Measurements from ENCODE around the gene STXBP3.
A peak's percentile ranks its signal among the peaks of the same experiment; 100 is the strongest.
"Not testable (repeated sequence)": the region's sequence is repeated elsewhere in the genome, so short reads cannot be mapped to it uniquely, and the experiment has no call there.

STXBP3 gene, protein sequence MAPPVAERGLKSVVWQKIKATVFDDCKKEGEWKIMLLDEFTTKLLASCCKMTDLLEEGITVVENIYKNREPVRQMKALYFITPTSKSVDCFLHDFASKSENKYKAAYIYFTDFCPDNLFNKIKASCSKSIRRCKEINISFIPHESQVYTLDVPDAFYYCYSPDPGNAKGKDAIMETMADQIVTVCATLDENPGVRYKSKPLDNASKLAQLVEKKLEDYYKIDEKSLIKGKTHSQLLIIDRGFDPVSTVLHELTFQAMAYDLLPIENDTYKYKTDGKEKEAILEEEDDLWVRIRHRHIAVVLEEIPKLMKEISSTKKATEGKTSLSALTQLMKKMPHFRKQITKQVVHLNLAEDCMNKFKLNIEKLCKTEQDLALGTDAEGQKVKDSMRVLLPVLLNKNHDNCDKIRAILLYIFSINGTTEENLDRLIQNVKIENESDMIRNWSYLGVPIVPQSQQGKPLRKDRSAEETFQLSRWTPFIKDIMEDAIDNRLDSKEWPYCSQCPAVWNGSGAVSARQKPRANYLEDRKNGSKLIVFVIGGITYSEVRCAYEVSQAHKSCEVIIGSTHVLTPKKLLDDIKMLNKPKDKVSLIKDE

DNA sequence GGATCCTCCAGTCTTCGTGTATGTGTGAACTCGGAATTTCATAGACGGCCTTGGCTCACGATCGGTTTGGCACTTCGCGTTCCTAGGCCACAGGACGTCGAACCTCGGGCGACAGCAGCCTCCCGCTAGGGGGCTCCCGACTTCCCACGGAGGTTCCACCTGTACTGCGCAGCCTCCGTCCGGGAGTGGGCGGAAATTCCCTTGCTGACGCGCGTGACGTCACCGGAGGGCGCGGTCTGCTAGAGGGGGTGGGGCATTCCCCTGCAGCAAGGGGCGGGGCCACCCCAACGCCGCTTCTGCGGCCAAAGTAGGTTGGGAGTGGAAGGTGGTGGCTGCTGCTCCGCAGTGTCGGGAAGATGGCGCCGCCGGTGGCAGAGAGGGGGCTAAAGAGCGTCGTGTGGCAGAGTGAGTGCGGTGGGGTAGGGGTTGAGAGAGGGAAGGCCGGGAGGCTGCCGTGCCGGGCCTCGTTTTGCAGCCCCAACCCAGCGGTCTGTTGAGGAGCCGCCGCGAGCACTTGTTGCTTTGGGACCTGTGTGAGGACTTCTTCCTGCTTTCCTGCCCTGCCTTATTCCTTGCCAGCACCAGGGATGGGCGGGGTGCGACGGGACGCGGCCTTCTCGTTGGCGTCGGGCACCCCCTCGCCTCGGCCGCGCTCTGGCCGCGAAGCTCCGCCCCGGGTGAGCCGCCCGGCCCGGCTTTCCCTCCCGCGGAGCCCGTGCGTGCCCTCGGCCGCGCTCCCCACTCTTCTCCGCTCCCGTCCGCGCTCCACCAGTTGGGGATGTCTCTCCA is at the start of gene STXBP3:
Gene STXBP3 (plus strand): TSS at position 293 of the 789 bp plus-strand sequence. CDS start 64 bp downstream, at position 357.
- peak; percentile 99 for DNase-seq (ENCODE audit: low spot score)

DNA sequence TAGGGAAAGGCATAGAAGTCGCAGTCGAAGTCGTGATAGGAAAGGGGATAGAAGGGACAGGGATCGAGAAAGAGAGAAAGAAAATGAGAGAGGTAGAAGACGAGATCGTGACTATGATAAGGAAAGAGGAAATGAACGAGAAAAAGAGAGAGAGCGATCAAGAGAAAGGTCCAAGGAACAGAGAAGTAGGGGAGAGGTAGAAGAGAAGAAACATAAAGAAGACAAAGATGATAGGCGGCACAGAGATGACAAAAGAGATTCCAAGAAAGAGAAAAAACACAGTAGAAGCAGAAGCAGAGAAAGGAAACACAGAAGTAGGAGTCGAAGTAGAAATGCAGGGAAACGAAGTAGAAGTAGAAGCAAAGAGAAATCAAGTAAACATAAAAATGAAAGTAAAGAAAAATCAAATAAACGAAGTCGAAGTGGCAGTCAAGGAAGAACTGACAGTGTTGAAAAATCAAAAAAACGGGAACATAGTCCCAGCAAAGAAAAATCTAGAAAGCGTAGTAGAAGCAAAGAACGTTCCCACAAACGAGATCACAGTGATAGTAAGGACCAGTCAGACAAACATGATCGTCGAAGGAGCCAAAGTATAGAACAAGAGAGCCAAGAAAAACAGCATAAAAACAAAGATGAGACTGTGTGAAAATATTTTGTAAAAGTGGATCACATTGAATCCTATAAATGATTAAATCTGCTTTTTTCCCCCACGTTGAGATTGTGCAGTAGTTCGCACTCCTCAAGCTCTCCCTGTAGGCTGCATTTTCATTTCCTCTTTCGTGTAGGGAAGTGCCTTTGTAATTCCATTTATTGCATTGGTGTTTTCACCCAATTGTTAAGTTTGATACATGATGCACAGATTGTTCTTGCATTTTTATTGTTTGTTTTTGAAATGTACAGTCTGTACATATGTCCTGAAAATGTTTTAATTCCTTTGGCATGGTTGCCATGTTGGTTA is 46.8 kb upstream of the STXBP3 start:
- no peak for DNase-seq (ENCODE audit: low spot score)

DNA sequence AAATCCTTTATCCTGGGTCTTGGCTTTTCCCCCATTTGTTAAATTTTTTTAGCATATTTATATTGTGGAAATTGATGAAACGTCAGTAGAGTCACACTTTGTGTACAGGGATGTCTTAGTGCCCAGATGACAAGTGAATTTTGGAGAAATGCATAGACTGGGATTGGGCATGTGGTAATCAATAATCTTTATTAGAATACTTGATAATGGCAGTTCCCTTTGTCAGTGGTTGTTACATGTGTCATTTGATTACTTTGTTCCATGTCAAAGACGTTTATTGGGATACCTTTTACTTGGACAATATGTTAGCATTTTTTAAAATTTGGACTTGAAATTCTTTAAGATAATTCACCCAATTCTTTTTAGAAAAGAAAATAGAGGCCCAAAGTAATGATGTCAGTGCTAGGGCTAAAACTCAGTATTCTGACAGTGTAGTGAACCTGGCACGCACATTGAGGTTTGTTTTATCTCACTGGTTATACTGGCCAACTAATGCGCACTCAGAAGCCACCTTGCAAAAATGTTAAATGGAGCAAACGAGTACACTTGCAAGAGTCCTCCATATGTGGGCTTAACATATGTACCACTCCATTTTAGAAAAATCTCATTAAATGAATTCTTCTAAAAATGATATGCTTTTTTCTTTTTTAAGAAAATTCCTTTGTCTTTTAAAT is 45.2 kb upstream of the STXBP3 start:
- DNase-seq (ENCODE audit: low spot score), result no peak

DNA sequence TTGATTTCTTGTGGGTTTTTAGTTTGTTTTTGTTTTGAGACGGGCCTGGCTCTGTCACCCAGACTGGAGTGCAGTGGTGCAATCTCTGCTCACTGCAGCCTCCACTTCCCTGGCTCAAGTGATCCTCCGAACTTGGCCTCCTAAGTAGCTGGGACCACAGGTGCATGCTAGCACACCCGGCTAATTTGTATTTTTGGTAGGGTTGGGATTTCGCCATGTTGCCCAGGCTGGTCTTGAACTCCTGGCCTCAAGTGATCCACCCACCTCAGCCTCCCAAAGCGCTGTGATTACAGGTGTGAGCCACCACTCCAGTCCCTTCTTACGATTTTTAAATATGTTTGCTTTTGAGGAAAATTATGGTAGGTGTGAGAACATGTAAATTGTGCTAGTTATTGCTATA is 44.4 kb upstream of the STXBP3 start:
- not testable (repeated sequence) for DNase-seq (ENCODE audit: low spot score)

DNA sequence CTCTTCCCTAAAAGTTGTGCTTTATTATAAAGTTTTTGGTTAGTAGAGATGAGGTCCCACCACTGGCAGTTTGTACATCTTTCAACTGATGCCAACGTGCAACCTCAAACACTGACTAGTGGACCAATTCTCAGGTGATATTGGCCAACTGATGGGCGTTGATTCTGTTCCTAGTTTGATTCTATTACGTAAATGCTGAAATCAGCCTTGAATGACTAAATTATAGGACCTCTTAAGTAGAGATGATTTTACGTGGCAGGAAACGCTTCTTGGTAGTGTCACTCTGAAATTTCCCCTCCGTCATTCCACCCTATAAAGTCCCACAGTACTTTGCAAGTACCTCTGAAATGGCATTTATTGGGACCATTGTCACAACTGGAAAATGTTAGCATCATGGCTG is 42.5 kb upstream of the STXBP3 start:
- DNase-seq (ENCODE audit: low spot score), result no peak

DNA sequence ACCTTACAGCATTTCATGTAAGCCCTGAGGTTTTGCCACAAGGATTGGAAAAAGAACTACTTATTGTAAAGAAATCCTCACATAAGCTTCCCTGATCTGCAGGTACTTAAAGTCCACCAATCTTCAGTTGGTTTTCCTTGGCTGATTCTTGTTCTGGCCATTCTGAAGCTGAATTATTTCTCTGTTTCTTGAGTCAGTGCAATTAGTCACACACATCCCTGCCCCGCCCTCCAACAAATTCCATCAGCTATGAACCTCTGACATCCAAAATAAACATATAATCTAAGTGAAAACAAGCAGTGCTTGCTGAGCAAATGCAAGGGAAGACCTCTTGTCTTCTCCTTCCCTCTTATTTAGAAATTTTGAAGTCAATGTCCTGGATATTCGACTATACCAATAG is 42.0 kb upstream of the STXBP3 start:
- peak; percentile 81 for DNase-seq (ENCODE audit: low spot score)

DNA sequence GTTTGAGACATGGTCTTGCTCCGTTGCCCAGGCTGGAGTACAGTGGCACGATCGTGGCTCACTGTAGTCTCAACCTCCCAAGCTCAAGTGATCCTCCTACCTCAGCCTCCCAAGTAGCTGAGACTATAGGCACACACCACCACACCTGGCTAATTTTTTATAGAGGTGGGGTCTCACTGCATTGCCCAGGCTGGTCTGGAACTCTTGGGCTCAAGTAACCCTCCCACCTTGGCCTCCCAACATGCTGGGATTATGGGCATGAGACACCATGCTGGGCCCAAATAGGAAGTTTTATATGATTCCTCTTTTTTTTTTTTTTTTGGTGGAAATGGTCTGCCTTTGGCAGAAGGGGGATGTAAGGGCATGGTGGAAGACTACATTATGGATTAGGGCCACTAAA is 39.8 kb upstream of the STXBP3 start:
- no peak for DNase-seq (ENCODE audit: low spot score)

DNA sequence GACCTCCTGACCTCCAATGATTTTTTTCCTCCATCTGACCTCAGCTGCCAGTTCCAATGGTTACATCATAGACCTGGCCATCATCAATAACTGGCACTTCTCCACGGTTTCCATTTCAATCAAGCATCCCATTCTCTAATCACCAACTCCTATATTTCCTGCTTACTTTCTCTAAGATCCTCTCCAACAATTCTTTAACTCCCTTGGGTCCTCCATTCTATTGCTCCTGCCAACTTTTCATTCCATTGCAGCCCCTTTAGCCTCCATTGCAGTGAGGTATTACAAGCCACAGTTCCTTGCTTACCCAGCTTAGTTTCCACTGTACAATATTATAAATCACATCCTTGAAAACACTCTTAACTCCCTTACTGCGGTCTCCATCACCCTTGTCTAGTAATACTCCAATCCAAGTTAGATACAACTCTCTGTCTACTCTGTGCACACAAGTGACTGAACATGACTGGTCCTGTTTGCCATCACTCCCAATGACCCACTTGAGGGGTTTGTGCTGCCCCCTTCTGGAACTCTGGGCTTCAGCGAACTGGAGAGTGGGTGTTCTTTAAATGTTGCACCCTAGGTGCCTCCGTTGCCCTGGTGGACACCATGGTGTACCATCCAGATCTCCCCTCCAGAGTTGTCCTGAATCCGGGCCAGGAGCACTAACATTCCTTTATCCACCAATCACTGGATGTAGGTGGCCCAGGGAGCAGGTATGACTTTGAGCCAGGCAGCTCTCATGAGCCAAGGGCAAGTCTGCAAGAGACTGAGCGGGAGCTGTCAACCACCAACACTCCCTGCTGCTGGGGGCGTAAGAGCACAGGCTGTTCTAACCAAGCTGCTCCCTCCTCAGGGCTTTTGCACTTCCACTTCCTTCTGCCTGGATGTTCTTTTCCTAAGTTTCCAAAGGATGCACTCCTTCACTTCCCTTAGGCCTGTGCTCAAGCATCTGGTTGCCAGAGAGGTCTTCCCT is 37.5 kb upstream of the STXBP3 start:
- no peak for DNase-seq (ENCODE audit: low spot score)

DNA sequence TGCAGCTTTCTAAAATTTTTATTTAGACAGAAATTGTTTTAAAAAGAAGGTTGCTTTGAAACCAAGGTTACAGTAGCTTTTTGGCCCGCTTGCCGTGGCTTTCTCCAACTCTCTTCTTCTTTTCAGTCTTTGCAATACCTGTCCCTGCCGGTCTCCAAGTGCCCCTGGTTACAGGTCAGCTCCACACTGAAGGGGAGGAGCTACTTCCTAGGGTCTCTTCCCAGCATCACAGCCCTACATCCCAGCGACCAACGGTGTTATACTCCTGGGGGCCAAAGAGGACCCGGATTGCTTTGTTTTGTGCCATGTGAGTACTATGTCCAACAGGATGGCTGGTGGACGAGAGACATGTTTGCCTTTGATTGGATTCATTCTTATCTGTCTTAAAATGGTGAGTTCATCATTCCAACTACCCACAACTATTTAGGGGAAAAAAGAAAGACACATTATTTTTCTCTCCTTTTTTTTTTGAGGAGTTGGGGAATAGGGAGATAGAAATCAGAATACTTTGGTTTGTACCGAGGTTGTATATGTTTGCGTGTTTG is 33.8 kb upstream of the STXBP3 start, which contains the start of gene FNDC7:
Gene FNDC7 (plus strand): TSS at position 303 of the 545 bp plus-strand sequence. CDS start 26 bp downstream, at position 329.
- DNase-seq (ENCODE audit: low spot score), result no peak

DNA sequence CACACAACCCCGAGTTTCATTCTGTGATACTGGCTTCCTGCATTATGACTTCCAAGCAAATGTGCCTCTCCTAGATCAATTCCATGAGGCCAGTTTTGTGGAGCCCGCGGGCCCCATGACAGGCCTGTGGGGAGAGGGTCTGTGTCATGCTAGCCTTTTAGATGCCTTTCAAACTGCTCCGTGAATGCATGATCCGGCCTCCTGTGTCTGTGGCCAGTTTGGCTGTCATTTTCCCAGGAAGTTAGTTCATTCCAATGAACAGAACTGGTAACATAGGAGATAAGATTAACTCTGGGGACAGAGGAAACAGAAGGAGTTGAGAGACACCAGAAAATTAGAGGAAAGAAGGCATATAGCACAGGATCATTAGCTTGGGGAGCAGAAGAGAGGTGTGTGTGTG is 30.5 kb upstream of the STXBP3 start:
- no peak for DNase-seq (ENCODE audit: low spot score)

DNA sequence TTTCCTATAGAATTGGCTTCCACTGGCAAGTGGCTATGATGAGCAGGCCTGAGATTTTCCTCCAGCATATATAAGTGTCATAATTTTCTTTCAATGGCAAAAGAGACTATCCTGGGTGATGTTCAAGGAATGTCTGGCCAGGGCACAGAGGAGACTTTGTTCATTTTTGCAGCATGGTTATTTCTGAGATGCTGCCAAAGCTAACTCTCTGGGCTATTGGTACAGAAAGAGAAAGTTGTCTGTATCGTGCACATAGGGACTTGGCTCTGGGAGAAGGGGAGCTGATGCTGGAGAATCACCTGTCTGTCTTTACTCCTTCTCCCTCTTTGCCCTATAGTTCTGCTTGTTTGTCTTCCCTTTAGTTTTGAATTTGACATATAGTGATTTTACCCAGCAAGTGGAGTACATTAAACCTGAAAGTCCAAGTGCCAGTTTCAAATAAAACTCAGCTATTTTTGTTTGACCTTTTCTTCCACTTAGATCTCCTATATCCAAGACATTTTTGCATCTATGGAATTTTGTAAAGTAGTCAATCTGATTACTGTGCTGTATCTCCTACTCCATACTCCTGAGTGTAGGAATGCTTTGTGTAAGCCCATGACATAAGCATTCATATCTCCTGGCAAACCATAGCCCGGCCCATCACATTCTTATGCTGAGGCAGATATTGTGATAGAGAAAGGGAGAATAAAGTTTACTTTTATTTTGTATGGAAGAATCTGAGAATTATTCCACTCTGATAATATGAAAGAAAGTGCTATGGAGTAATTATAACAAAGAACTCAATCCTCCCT is 29.8 kb upstream of the STXBP3 start:
- DNase-seq (ENCODE audit: low spot score), result peak; percentile 20

DNA sequence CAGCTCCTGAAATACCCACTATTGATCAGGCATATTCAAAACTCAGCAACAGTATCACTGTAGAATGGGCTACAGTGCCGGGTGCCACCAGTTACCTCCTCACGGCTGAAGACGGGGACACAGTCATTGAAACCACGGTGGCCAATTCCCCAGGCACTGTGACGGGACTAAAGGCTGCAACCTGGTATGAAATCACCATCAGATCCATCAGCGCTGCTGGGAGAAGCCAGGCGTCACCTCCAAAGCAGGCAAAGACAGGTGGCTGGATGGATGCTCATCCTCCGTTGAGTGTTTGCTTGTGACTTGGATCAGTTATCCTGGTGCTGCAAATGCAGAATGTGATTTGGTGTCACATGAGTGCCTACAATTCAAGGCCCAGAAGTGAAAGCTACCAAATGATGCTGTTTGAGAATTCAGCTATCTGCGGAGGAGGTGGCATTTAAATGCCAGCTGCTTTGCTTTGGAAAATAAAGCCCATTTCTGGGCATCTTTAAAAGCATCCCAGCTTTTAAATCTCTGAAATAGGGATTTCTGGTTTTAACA is 28.6 kb upstream of the STXBP3 start:
- no peak for DNase-seq (ENCODE audit: low spot score)

DNA sequence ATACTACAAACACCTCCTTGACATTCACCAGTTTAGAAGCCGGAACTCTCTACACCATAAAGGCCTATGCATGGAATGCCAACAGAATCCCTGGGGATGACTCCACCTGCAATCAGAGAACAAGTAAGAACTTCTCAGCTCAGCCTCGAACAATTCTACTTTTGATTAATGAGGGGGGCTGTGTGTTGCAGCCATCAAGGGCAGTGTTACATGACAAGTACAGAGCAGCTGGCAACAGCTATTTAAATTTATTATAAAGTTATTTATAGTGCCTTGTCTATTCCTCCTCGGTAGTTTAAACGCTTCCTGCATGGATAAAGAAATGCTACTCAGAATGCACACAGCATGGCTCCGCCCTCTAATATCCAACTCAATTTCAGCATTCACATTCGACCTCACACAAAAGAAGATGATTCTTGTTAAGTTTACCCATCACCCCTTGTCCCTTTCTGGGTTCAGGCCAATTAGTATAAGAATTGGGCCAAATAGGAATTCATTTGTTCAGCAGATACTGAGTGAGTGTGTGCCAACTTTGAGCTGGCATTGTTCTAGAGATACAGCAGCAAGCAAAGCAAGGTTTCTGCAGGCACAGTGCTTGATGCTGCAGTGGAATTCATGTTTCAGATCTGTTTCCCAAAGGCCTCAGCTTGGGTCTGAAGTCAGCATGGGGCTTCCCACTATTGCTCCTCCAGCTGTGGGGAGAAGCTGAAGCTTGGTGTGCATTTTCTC is 27.4 kb upstream of the STXBP3 start:
- no peak for DNase-seq (ENCODE audit: low spot score)

DNA sequence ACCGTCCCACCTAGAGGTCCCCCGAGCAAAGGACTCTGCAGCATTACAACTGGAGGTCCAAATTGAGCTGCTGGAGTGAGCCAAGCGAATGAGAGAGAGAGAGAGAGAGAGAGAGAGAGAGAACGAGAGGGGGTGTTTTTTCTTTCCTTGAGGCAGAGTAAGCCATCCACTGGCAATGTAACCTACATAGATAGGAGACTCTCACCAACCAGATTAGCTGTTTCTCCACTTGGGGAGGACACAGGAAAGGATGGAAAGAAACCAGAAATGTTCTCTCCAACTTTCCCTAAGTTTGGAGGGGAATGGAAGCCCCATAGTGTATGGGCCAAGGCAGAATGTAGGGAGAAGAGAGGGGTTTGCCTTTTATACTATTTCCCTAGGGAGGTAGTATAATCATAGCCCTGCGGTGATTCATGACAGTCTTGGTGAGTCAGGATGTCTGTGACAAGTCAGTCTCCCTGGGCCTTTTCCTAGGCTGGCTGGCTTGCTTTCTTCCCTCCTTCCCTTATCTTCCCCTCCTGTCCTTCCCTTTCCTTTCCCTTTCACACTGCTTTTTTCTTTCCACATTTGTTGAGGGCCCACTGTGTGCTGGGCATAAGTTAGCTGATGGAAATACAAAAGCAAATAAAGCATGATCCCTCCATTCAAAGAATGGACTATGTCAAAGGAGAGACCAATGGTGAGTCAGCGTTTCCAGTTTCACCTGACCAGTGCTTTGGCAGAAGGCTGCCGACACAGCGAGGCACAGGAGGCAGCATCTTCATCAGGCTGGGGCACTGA is 26.6 kb upstream of the STXBP3 start:
- peak; percentile 85 for DNase-seq (ENCODE audit: low spot score)

DNA sequence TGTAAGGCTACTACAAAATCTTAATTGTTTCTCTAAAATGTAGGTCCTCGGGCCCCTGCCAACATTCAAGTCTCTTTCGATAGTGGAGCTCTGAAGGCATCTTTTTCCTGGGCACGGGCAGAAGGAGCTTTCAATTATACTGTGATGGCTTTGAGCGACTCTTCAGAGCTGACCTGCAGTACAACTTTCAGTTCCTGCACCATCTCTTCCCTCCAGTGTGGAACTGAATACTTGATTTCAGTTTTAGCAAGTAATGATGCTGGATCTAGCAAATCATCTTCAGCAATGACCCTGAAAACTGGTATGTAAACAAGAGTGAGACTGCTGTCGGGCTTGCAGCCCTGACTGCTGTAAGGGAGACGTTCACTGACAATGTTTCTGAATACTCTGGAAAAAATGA is 24.2 kb upstream of the STXBP3 start:
- no peak for DNase-seq (ENCODE audit: low spot score)

DNA sequence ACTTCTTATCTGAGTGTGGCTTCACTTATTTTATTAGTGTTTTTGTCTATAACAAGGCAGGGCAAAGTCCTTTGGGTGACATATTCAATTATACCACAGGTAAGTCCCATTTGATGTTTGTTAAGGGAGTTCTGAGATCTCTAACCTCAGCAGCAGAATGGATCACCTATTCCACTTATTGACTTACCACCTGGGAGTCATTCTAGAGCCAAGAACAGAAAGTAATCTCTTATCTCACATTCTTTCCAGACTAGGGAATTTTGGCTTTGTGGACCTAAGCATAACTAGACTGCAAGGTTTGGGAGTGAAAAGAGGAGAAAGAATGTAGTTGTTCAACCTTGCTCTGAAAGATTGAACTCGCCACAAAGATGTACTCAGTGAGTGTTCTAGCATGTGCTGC is 20.6 kb upstream of the STXBP3 start:
- DNase-seq (ENCODE audit: low spot score), result no peak

Measured in AG20443 (cell line).